CD4-positive, alpha-beta T cell treated with Interleukin-15 for 4 hours (primary cell): ENCODE results near the gene SLC2A2.
"Not testable (repeated sequence)": the region's sequence is repeated elsewhere in the genome, so short reads cannot be mapped to it uniquely, and the experiment has no call there.

ENCODE experiments used
- DNase-seq: peaks from one replicate; pipeline ENCODE4 v3.0.0-alpha.2; 2020; ENCODE audit warnings: low spot score

Gene SLC2A2

DNA sequence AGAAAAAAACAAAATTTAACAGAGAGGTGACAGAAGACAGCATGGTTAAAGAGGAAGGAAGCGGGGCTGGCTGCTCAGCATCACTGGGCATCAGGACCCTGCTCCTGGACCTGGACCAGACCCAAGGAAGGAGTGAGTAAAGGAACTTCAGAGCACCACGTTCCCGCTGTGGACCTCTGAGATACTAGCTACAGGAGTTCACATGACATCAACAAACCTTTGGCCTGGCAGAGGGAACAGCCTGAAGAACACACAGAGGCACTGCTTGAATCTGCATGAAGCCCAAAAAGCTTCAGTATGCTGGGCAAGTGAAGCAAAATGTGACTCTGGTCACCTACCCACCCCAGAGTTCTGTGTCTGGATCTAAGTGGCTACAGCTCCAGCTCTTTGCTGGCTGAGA is 38.1 kb downstream of the SLC2A2 start:
- DNase-seq, result no peak

- no peak for DNase-seq
These were observed 41.2 kb downstream of the SLC2A2 start for GRCh38 chr3:170985304-170985703.

DNA sequence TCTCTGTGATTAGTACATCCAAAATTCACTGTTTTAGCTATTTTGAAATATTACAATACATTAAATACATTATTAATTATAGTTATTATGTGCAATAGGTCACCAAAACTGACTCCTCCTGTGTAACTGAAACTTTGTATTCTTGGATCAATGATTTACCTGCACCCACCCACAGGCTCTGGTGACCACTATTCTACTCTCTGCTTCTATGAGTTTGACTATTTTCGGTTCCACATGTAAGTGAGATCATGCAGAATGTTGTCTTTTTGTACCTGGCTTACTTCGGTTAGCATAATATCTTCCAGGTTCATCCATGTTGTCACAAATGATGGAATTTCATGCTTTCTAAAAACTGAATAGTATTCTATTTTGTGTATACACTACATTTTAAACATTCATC is 43.8 kb downstream of the SLC2A2 start:
- DNase-seq, result no peak

DNA sequence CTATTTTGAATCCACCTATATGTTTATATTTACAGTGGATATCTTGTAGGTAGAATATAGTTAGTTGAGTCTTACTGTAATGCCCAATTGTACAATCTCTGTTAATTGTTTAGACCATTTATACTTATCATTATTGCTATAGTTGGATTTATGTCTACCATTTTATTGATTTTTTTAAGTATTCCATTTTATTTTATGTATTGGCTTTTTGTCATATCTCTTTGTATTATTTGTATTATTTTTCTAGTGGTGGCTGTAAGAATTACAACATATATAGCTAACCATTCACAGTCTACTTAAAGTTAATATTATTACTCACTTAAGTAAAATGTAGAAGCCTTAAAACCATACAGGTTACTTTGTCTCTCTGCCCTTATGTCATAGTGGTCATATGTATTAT is 46.1 kb downstream of the SLC2A2 start:
- no peak for DNase-seq

GRCh38 chr3:170977949-170978745 is 48.4 kb downstream of the SLC2A2 start:
- no peak for DNase-seq

- DNase-seq, result no peak
These were observed 50.4 kb downstream of the SLC2A2 start for GRCh38 chr3:170976190-170976519.

GRCh38 chr3:170975283-170976189 is 51.0 kb downstream of the SLC2A2 start:
- DNase-seq, result no peak

DNA sequence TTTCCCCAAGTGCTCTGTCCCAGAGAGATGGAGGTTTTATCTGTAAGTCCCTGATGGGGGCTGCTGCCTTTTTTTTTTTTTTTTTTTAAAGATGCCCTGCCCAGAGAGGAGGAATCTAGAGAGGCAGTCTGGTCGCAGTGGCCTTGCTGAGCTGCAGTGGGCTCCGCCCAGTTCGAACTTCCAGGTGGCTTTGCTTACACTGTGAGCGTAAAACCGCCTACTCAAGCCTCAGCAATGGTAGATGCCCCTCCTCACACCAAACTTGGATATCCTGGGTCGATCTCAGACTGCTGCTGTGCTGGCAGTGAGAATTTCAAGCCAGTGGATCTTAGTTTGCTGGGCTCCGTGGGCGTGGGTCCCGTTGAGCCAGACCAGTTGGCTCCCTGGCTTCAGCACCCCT is 51.6 kb downstream of the SLC2A2 start:
- no peak for DNase-seq

GRCh38 chr3:170972917-170973316 is 53.6 kb downstream of the SLC2A2 start:
- DNase-seq, result not testable (repeated sequence)

DNA sequence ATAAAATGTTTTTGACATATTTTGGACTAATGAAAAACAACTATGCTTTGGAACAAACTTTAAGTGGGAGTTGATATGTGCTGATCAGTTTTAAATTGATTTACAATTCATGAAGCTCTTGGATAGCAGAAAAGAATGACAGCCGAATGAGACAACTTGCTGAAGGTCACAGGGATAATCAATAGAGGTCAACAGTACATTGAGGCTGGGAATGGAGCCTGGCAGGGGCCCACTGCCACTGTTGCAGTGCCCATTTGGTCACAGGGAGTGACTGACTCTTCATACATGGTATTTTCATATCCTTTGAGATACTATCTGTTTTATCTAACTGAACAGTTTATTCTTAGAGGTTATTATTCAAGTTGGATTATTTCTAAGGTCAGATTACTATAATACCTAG is 59.4 kb downstream of the SLC2A2 start:
- no peak for DNase-seq

DNA sequence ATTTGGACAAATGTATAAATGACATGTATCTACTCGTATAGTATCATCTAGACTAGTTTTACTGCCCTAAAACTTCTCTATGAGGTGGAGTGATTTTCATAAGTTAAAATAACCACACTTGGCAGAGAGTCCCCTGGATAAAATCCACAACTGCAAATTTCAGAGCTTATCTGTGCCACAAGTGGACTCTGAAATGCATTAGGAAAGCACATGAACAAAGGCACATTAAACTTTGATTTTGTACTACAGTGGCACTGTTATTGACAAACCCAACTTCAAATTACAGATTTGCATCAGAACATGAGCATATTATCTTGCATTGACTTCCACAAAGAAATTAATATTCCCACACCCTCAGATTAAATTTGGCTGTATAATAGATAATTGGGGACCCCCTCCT is 60.0 kb downstream of the SLC2A2 start:
- DNase-seq, result no peak

- DNase-seq, result no peak
These were observed 64.1 kb downstream of the SLC2A2 start for GRCh38 chr3:170962411-170962810.

- no peak for DNase-seq
These were observed 64.7 kb downstream of the SLC2A2 start for GRCh38 chr3:170961616-170962400.

DNA sequence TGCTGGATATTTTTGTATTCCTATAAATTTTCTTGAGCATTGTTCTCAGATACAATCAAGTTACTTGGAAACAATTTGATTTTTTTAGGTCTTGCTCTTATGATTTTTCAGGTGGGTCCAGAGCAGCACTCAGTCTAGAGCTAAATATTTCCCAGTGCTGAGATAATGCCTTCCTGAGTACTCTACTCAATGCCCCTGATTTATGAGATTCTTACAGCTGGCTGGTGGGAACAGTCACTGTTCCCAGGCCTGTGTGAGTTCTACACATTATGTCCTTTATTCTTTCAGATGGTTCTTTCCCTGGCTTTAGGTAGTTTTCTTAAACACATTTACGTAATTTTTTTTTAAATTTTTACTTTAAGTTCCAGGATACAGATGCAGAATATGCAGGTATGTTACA is 67.1 kb downstream of the SLC2A2 start:
- DNase-seq, result no peak

DNA sequence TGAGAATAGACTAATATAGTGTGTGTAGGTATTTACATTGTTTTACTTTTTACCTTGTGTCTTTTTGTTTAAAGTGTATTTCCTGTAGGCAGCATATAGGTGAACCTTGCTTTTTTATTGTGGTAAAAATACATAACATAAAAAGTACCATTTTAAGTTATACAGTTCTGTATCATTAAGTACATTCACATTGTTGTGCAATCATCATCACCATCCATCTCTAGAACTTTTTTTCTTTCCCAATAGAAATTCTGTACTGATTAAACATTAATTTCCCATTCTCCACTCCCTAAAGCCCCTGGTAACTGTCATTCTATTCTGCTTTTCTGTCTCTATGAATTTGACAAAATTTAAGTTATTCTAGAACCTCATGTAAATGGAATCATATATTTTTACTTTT is 69.9 kb downstream of the SLC2A2 start:
- DNase-seq, result no peak

- DNase-seq, result no peak
These were observed 72.8 kb downstream of the SLC2A2 start for GRCh38 chr3:170953736-170954135.

- DNase-seq, result no peak
These were observed 73.3 kb downstream of the SLC2A2 start for GRCh38 chr3:170953229-170953628.

DNA sequence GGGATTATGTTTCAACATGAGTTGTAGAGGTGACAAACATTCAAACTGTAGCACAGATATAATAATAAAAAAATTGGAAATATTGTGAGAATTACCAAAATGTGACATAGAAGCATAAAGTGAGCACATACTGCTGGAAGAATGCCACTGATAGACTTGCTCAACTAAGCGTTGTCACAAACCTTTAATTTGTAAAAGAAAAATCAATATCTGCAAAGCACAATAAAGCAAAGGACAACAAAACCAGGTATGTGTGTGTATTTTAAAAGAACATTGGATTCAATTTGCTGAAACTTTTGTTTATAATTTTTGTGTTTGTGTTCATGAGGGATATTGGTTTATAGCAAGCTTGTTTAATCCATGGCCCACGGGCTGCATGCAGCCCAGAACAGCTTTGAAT is 77.3 kb downstream of the SLC2A2 start:
- no peak for DNase-seq

DNA sequence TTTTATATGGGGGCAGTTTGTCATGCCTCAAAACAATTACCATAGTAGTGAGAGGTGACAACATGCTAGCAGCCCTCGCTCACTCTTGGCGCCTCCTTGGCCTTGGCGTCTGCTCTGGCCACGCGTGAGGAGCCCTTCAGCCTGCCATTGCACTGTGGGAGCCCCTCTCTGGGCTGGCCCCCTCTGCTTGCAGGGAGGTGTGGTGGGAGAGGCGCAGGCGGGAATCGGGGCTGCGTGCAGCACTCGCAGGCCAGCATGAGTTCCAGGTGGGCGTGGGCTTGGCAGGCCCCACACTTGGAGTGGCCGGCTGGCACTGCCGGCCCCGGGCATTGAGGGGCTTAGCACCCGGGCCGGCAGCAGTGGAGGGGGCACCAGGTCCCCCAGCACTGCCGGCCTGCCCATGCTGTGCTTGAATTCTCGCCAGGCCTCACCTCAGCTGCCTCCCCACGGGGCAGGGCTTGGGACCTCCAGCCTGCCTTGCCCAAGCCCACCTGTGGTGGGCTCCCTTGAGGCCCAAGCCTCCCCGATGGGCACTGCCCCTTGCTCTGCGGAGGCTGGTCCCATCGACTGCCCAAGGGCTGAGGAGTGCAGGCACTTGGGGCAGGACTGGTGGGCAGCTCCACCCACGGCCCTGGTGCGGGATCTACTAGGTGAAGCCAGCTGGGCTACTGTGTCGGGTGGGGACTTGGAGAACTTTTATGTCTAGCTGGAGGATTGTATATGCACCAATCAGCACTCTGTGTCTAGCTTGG is 79.3 kb downstream of the SLC2A2 start:
- DNase-seq, result no peak
